ENCODE data around the gene CAMK2G.

CAMK2G gene

DNA sequence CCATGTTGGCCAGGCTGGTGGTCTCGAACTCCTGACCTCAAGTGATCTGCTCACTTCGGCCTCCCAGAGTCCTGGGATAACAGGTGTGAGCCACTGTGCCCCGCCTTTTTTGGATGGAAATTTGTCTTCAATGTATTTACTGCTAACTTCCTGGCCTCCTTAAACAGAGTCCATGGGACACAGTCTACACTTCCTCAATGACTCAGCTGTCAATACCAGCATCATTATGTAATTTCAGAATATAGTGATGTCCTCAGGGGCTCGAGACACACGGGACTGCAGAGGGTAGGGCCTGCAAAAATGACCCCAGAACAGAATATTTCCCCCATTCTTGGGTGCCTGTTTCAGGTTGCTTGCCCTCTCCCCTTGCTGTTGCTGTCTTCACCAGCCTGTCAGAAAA lies 31.1 kb downstream of the CAMK2G start:
- in situ Hi-C loops (cut with HindIII; ENCODE audit: low sequenced_read_pairs) = no loop called here
- DNase-seq (ENCODE audit: low read depth) = no peak
- no peak overlapping the region for H3K4me3 ChIP-seq (ENCODE audit: low read depth, low read length)
- TF ChIP-seq, protein P1, sequence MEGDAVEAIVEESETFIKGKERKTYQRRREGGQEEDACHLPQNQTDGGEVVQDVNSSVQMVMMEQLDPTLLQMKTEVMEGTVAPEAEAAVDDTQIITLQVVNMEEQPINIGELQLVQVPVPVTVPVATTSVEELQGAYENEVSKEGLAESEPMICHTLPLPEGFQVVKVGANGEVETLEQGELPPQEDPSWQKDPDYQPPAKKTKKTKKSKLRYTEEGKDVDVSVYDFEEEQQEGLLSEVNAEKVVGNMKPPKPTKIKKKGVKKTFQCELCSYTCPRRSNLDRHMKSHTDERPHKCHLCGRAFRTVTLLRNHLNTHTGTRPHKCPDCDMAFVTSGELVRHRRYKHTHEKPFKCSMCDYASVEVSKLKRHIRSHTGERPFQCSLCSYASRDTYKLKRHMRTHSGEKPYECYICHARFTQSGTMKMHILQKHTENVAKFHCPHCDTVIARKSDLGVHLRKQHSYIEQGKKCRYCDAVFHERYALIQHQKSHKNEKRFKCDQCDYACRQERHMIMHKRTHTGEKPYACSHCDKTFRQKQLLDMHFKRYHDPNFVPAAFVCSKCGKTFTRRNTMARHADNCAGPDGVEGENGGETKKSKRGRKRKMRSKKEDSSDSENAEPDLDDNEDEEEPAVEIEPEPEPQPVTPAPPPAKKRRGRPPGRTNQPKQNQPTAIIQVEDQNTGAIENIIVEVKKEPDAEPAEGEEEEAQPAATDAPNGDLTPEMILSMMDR (IDR thresholded peaks at IDR 0.05; ENCODE audit: low read depth, low read length, missing control alignments) = no peak

GRCh38 chr10:73842349-73842748 lies 32.0 kb downstream of the CAMK2G start:
- in situ Hi-C loops (cut with HindIII; ENCODE audit: low sequenced_read_pairs) = no loop called here
- TF ChIP-seq, protein P1 (IDR thresholded peaks at IDR 0.05; ENCODE audit: low read depth, low read length, missing control alignments) = no peak
- no peak overlapping the region for H3K4me3 ChIP-seq (ENCODE audit: low read depth, low read length)
- no peak for DNase-seq (ENCODE audit: low read depth)

- no peak overlapping the region for H3K4me3 ChIP-seq (ENCODE audit: low read depth, low read length)
- in situ Hi-C loops (cut with HindIII; ENCODE audit: low sequenced_read_pairs) = no loop called here
- TF ChIP-seq, protein P1 (IDR thresholded peaks at IDR 0.05; ENCODE audit: low read depth, low read length, missing control alignments) = no peak
- DNase-seq (ENCODE audit: low read depth) = no peak
Measured at GRCh38 chr10:73841526-73842285, 32.6 kb downstream of the CAMK2G start.

GRCh38 chr10:73841061-73841421 lies 33.3 kb downstream of the CAMK2G start:
- no peak for DNase-seq (ENCODE audit: low read depth)
- TF ChIP-seq, protein P1 (IDR thresholded peaks at IDR 0.05; ENCODE audit: low read depth, low read length, missing control alignments) = no peak

DNA sequence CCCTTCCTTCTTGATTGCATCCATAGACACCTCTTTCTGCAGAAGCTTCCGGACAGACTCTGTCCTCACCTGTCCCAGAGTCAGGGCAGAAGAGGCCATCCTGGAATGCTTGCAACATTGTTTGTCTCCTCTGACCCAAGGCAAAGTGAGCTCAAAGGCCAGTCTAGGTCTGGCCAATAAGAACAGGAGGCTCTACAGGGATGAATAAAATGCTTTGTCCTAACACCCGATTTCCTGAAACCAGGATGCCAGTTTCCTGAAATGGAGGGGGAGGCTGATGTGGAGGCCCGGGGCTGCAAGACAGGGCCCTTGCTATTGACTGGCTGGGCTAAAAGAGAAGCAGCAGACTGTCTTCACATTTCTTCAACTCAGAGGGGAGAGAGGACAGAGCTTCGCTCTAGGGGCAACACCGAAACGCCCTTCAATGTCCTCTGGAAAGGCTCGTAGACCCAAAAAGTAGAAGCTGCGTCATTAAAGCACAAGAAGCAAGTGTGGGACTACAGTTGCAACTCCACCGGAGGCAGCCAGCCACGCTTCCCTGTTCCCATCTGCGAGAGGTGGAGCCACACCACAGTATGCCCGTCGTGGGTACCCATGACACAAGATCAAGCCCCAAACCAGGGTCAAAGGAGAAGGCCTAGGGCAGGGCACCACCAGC lies 33.8 kb downstream of the CAMK2G start:
- TF ChIP-seq, protein P1 (IDR thresholded peaks at IDR 0.05; ENCODE audit: low read depth, low read length, missing control alignments) = no peak
- H3K4me3 ChIP-seq (ENCODE audit: low read depth, low read length) = no peak overlapping the region
- in situ Hi-C loops (cut with HindIII; ENCODE audit: low sequenced_read_pairs) = no loop called here
- DNase-seq (ENCODE audit: low read depth) = no peak

More at GRCh38 chr10:73841061-73841421, 33.3 kb downstream of the CAMK2G start:
- H3K4me3 ChIP-seq (ENCODE audit: low read depth, low read length) = no peak overlapping the region
- in situ Hi-C loops (cut with HindIII; ENCODE audit: low sequenced_read_pairs) = no loop called here

DNA sequence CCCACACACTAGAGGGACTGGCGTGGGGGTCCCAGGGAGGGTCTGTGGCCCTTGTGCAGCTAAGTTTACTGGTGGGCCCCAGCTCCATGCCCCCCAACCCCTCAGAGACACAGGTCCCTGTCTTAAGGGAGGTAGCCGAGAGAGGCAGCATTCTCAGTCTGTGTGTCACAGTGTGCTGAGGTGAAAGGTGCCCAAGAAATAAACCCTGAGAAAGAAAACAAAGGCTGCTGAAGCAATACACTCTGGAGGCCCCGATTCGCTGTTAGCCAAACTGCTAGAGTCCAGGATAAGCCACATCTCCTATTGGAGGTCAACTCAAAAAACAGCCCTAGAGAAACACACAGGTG lies 34.3 kb downstream of the CAMK2G start:
- TF ChIP-seq, protein P1 (IDR thresholded peaks at IDR 0.05; ENCODE audit: low read depth, low read length, missing control alignments) = no peak
- in situ Hi-C loops (cut with HindIII; ENCODE audit: low sequenced_read_pairs) = no loop called here

More for the DNA sequence above, 34.3 kb downstream of the CAMK2G start:
- no peak for DNase-seq (ENCODE audit: low read depth)
- H3K4me3 ChIP-seq (ENCODE audit: low read depth, low read length) = no peak overlapping the region
